ENCODE results near the gene CYP39A1.

Gene CYP39A1

GRCh38 chr6:46509981-46510510 lies 142.6 kb downstream of the CYP39A1 start:
- DNase-seq = no peak

DNA sequence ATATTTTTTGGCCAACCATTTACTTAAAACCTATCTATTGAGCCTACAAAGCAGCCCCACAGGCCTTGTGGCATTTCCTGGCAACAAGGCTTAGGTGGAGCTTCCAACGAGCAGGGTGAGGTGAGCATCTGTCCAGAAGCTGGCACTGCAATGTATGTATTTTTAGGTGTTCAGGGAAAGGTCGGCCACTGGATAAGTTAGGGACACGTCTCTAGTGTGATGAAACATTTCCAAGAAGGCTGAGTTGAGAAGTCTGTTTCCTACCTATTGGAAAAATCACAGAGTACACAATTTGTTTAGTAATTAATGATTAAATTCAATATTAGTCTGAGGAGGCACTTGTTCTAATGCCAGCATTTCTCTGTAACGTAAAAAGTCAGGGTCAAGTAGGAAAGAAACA lies 143.6 kb downstream of the CYP39A1 start:
- DNase-seq = no peak

GRCh38 chr6:46507426-46507825 lies 145.2 kb downstream of the CYP39A1 start:
- no peak for DNase-seq

GRCh38 chr6:46505693-46506512 lies 146.7 kb downstream of the CYP39A1 start:
- DNase-seq = no peak

DNA sequence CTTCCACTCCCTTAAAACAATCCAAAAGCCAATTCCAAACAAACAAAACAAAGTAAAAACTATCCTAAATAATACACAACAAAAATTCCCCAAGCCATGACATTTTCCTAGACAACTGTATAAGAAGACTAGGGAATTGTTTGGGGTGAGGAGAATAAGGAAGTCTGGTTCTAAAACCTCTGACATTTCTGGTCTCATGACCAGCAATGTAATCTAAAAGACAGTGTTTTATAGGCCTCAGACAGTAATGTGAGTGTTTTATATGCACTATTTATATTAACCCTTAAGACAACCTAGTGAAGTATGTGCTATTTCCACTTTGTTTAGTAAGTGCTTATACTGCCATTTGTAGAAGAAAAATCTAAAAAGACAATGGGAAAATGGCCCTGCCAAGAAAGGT lies 148.4 kb downstream of the CYP39A1 start:
- no peak for DNase-seq

DNA sequence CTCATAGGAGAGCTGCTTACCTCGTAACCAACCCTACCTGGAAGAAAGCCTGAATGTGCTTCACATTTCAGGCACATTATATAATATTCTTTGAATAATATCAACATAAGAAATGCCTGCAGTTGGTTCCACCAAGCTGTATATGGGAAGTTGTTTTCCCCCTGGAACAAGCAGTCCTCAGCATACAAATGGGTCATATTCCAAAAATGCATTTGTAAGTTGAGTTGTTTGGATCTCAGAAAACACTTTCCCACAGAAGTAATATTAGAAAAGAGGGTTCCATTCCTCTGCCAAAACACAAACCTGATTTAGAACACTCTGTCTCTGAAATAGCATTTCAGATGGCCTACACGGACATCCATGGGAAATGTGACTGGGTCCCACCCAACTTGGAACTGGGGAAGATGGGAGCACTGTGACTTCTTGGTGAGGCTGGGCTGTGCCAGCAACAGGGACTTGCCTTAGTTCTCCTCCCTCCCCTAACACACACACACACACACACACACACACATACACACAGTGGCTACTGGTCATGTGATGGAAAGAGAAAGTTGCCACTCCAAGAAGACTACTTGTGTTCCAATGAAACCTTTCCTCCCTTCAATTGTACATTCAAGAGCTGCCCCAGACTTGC lies 150.0 kb downstream of the CYP39A1 start:
- no peak for DNase-seq

DNA sequence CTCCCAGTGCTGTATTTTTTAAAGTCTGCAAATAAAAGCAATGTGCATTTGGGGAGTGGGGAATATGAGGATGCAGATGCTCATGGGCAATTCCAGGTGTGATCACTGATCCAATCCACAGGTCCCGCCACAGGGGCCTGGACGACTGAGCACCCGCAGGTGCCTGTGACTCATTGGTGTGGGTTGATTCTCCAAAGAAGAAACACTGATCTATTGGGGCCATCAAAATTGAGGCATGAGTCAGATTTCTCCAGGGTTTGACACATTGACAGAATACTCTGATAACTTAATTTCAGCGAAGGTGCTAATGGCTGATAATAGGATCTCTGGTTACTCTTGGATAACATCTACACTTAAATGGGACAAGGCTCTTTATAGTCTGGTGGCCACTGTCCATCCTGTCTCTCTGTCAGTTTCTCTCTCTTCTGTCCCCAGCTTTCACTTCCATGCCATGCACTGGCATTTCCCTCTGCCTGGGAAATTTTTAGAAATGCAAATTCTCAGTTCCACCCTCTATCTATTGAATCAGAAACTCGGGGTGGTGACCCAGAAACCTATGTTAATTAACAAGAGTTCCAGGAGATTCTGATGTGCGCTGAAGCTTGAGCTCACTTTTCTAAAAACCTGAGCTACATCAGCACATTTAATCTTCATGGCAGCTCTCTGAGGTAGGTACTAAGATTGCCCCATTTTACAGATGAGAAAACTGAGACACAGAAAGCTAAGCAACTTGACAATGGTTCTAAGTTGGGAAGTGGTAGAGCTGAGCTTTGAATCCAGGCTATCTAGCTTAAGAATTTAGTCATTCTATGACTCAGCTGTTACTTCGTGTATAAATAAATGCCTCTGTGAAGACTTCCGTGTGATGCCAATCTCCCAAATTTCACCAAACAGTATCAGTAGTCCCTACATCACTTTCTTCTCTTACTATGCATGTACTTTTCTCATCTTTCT lies 151.2 kb downstream of the CYP39A1 start:
- DNase-seq = no peak

- no peak for DNase-seq
Observed at GRCh38 chr6:46500382-46500781, 152.2 kb downstream of the CYP39A1 start.

Measured in left hindlimb (tissue), 1 donor.